Transverse colon (tissue), 4 donors: ENCODE data around the gene FNDC7. TPM values are rescaled to one million over a fixed set of nuclear protein-coding genes. Genes with fewer than 3 reads are reported as not detected.
"Not testable (repeated sequence)": the region's sequence is repeated elsewhere in the genome, so short reads cannot be mapped to it uniquely, and the experiment has no call there.

Experiments
- DNase-seq: peaks from one replicate; pipeline ENCODE4 v3.0.0-alpha.2; 2019
- H3K27ac ChIP-seq, 4 donors: fragments of 200-600 bp; sonication (generic); 2 replicates each; pipeline ENCODE4 v1.5.1; 2016 to 2018; ENCODE audit warnings: inconsistent platforms in 4 of 4
- H3K27me3 ChIP-seq: fragments of 200-600 bp; sonication (generic); 2 replicates; pipeline ENCODE4 v1.5.1; 2017; ENCODE audit warnings: inconsistent platforms
- H3K36me3 ChIP-seq, 4 donors: fragments of 200-600 bp; sonication (generic); 2 replicates each; pipeline ENCODE4 v1.5.1; 2017 to 2019; ENCODE audit warnings: inconsistent platforms in 4 of 4
- H3K4me1 ChIP-seq, 4 donors: fragments of 200-600 bp; sonication (generic); 2 replicates each; pipeline ENCODE4 v1.5.1; 2017 to 2020; ENCODE audit warnings: inconsistent platforms in 4 of 4
- H3K4me3 ChIP-seq, 4 donors: fragments of 200-600 bp; sonication (generic); 1 replicate in 1 of 4; 2 replicates in 3 of 4; pipeline versions ENCODE4 v1.5.1 to v1.6.1; 2017 to 2019; ENCODE audit warnings: inconsistent platforms in 4 of 4
- H3K9me3 ChIP-seq, 2 donors: fragments of 200-600 bp; sonication (generic); 2 replicates each; pipeline ENCODE4 v1.5.1; 2017 to 2019; ENCODE audit warnings: inconsistent platforms in 2 of 2
- EP300 ChIP-seq: sonication (generic); formaldehyde crosslinking; IDR thresholded peaks from one replicate; pipeline ENCODE4 v1.6.1; 2017; ENCODE audit warnings: antibody characterized with exemption, low read depth
- POLR2A ChIP-seq: fragments of 450-650 bp; IDR thresholded peaks from one replicate; pipeline ENCODE4 v1.6.1; 2016; ENCODE audit warnings: antibody characterized with exemption, mild to moderate bottlenecking, moderate library complexity
- POLR2AphosphoS5 ChIP-seq, 3 donors: sonication (generic); formaldehyde crosslinking; IDR thresholded peaks; one replicate each; pipeline ENCODE4 v1.6.1; 2016; ENCODE audit warnings: antibody characterized with exemption in 3 of 3
- WGBS, 2 donors: methylation state at CpG; one replicate each; pipeline ENCODE4 v1.1.5; 2018; ENCODE audit warnings: low coverage in 1 of 2; 5-methylcytosine and 5-hydroxymethylcytosine counted together
- in situ Hi-C, 4 donors: fragments of 200-750 bp; cut with MboI; loops; one replicate each; pipeline versions ENCODE4 v1.15.0 to v1.15.1; 2017; ENCODE audit warnings: low sequenced_read_pairs in 3 of 4, low pct_ligation_motif_present in 1 of 4, low pct_unique_long_range_greater_than_20kb in 1 of 4
- intact Hi-C: fragments of 100-400 bp; cut with DNase I; formaldehyde crosslinking; loops from one replicate; pipeline ENCODE4 v1.15.1; 2023; ENCODE audit warnings: low total_unique reads
- total RNA-seq, 4 donors: library from RNA; depleted of rRNA; stranded (reverse); fragments of >200 nt; gene quantifications; one replicate each; pipeline ENCODE4 v1.1.0, GENCODE V29; 2016
- TF ChIP-seq, protein P1 (sequence below), 5 experiments: fragments of 200-600 bp in 3 of 5; fragments of 450-650 bp in 2 of 5; sonication (generic) in 3 of 5; IDR thresholded peaks; 1 replicate in 2 of 5; 2 replicates in 3 of 5; pipeline ENCODE4 v1.5.1; 2016 to 2017; ENCODE audit warnings: antibody characterized with exemption in 5 of 5, inconsistent platforms in 3 of 5, mild to moderate bottlenecking in 2 of 5, moderate library complexity in 1 of 5

FNDC7 gene
- total RNA-seq, 4 donors from 2014 or later, result not detected

DNA sequence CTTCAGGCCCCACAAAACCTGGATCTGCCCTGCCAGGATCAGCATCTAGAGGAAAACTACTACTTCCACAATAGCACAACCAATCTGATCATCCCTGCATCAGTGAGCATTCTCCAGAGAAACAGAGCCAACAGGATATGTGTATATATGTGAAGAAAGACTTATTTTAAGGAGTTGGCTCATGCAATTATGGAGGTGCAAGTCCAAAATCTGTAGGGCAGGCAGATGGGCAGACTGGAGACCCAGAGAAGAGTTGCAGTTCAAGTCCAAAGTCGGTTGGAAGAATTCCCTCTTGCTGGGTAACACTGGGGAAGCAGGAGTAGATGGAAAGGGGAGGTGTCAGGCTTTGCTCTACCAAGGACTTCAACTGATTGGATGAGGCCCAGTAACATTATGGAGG, 46.9 kb upstream of the FNDC7 start:
- peaks cover 0 to 8% (median 5%) of the 10 kb centered on the region in 4 donors for H3K4me1 ChIP-seq
- 86% methylated on average over 1 of the region's 1 CpG; no CpG with 5 or more reads in 1 of the 2 donors for WGBS, 2 donors
- TF ChIP-seq POLR2AphosphoS5 (IDR thresholded peaks at IDR 0.05) (no peak), POLR2A (no peak), EP300 (no peak)
- TF ChIP-seq, protein P1, sequence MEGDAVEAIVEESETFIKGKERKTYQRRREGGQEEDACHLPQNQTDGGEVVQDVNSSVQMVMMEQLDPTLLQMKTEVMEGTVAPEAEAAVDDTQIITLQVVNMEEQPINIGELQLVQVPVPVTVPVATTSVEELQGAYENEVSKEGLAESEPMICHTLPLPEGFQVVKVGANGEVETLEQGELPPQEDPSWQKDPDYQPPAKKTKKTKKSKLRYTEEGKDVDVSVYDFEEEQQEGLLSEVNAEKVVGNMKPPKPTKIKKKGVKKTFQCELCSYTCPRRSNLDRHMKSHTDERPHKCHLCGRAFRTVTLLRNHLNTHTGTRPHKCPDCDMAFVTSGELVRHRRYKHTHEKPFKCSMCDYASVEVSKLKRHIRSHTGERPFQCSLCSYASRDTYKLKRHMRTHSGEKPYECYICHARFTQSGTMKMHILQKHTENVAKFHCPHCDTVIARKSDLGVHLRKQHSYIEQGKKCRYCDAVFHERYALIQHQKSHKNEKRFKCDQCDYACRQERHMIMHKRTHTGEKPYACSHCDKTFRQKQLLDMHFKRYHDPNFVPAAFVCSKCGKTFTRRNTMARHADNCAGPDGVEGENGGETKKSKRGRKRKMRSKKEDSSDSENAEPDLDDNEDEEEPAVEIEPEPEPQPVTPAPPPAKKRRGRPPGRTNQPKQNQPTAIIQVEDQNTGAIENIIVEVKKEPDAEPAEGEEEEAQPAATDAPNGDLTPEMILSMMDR (IDR thresholded peaks at IDR 0.05), result no peak
- H3K4me3 ChIP-seq, result no peak overlapping the region
- no peaks in the 10 kb centered on the region for H3K9me3 ChIP-seq
- in situ Hi-C loops (no loop called here), intact Hi-C loops (no loop called here)
- no peaks in the 10 kb centered on the region for H3K36me3 ChIP-seq
- no peaks in the 10 kb centered on the region for H3K27me3 ChIP-seq
- DNase-seq, result no peak
- H3K27ac ChIP-seq, result no peak overlapping the region

DNA sequence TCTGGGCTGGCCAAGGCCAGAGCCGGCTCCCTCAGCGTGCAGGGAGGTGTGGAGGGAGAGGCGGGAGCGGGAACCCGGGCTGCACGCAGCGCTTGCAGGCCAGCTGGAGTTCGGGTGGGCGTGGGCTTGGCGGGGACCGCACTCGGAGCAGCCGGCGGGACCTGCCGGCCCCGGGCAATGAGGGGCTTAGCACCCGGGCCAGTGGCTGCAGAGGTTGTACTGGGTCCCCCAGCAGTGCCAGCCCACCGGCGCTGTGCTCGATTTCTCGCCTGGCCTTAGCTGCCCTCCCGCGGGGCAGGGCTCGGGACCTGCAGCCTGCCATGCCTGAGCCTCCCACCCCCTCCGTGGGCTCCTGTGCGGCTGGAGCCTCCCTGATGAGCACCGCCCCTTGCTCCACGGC, 45.3 kb upstream of the FNDC7 start:
- H3K27ac ChIP-seq, intact Hi-C loops, H3K9me3 ChIP-seq, H3K4me1 ChIP-seq, DNase-seq, H3K4me3 ChIP-seq, H3K36me3 ChIP-seq, in situ Hi-C loops, H3K27me3 ChIP-seq: not testable (repeated sequence)
- WGBS, 2 donors, result 96% methylated on average over 28 of the region's 28 CpGs; no CpG with 5 or more reads in 1 of the 2 donors

DNA sequence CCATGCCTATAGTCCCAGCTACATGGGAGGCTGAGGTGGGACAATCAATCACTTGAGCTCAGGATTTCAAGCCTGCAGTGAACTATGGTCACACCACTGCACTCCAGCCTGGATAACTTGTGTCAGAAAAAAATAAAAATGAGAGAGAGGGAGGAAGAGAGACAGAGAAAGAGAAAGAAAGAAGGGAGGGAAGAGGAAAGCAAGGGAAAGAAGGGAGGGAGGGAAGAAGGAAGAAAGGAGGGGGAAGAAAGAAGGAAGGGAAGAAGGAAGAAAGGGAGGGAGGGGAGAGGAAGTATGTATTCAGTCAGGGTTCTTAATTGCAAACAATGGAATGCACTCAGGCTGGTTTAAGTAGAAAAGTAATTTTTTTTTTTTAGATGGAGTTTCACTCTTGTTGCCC, 43.9 kb upstream of the FNDC7 start:
- in situ Hi-C loops (no loop called here), intact Hi-C loops (no loop called here)
- no peaks in the 10 kb centered on the region for H3K9me3 ChIP-seq

DNA sequence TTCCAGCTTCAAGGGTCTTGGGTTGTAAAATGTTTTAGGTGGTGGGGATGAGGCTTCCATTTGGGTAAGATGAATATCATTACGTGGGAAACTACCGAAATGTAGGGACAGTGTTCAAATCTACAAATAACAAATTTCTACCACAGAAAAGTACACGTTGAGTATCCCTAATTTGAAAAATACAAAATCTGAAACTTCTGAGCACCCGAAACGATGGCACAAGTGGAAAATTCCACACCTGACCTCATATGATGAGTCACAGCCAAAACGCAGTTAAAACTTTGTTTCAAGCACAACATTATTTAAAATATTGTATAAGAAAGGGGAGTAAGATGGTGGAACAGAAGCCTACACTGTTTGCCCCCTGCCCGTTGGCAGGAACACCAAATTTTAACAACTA, 43.0 kb upstream of the FNDC7 start:
- no peak for DNase-seq
- Histone ChIP-seq H3K9me3 (no peaks in the 10 kb centered on the region), H3K4me3 (no peak overlapping the region), H3K4me1 (no peaks in the 10 kb centered on the region), H3K36me3 (no peaks in the 10 kb centered on the region), H3K27ac (no peak overlapping the region), H3K27me3 (no peaks in the 10 kb centered on the region)
- in situ Hi-C loops, result no loop called here
- intact Hi-C loops, result no loop called here
- 71 to 75% methylated on average over 7 of the region's 7 CpGs for WGBS, 2 donors
- TF ChIP-seq EP300 (no peak), POLR2A (no peak), POLR2AphosphoS5 (IDR thresholded peaks at IDR 0.05) (no peak)
- TF ChIP-seq, protein P1 (IDR thresholded peaks at IDR 0.05), result no peak

More for the DNA sequence above, 43.9 kb upstream of the FNDC7 start:
- no peaks in the 10 kb centered on the region for H3K4me1 ChIP-seq
- no peaks in the 10 kb centered on the region for H3K36me3 ChIP-seq
- no peaks in the 10 kb centered on the region for H3K27me3 ChIP-seq
- H3K27ac ChIP-seq, result no peak overlapping the region
- no peak overlapping the region for H3K4me3 ChIP-seq
- DNase-seq, result no peak
- no peak for TF ChIP-seq EP300
- TF ChIP-seq, protein P1 (IDR thresholded peaks at IDR 0.05), result no peak
- TF ChIP-seq POLR2AphosphoS5 (IDR thresholded peaks at IDR 0.05), result no peak
- TF ChIP-seq POLR2A, result no peak

DNA sequence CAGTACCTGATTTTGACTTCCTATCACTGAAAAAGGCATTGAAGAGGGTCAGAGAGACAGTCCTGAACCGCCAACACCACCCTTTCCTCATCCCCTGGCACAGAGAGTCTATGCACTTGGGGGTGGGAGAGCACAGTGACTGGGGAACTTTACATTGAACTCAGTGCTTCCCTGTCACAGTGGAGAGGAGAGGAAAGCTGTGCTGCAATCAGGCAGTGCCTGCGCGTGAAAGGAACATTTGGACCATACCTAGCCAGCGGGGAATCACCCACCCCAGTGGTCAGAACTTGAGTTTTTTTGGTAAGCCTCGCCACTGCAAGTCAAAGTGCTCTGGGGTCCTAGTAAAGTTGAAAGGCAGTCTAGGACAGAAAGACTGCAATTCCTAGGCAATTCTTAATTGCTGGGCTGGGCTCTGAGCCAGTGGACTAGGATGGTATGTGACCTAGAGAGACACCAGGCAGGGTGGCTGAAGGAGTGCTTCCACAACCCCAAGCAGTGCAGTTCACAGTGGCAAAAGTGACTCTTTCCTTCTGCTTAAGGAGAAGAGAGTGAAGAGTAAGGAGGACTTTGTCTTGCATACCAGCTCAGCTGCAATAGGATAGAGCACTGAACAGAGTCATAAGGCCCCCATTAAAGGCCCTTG, 42.5 kb upstream of the FNDC7 start:
- intact Hi-C loops, result no loop called here
- 84% methylated on average over 5 of the region's 5 CpGs; no CpG with 5 or more reads in 1 of the 2 donors for WGBS, 2 donors
- no peak for DNase-seq
- H3K9me3 ChIP-seq, result no peaks in the 10 kb centered on the region
- TF ChIP-seq EP300 (no peak), POLR2AphosphoS5 (IDR thresholded peaks at IDR 0.05) (no peak), POLR2A (no peak)
- TF ChIP-seq, protein P1 (IDR thresholded peaks at IDR 0.05), result no peak
- H3K27ac ChIP-seq, result no peak overlapping the region
- in situ Hi-C loops, result no loop called here
- no peaks in the 10 kb centered on the region for H3K4me1 ChIP-seq
- H3K4me3 ChIP-seq, result no peak overlapping the region
- no peaks in the 10 kb centered on the region for H3K36me3 ChIP-seq
- no peaks in the 10 kb centered on the region for H3K27me3 ChIP-seq
